Measurements from ENCODE around the gene SLC39A2.

DNA sequence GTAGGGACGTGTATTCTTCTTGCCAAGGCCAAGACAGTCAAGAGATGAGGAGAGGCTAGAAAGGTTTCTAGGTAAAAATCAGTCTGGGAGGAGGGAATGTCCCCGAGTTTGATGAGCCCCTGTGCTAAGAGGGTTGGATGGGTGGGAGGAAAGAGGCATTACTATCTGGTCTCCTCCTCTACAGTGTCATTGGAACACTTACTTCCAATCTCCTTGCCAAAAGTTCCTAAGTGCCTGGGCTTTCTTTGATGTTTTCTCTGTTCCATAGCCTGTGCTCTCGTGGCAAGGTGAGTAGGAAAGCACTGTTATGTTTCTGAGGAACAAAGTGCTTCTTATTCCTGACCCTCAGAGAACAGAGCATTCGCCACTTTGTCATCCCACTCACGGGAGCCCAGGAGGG is 35.6 kb downstream of the SLC39A2 start, which contains the start of gene RNASE13:
- TF ChIP-seq, protein P1, sequence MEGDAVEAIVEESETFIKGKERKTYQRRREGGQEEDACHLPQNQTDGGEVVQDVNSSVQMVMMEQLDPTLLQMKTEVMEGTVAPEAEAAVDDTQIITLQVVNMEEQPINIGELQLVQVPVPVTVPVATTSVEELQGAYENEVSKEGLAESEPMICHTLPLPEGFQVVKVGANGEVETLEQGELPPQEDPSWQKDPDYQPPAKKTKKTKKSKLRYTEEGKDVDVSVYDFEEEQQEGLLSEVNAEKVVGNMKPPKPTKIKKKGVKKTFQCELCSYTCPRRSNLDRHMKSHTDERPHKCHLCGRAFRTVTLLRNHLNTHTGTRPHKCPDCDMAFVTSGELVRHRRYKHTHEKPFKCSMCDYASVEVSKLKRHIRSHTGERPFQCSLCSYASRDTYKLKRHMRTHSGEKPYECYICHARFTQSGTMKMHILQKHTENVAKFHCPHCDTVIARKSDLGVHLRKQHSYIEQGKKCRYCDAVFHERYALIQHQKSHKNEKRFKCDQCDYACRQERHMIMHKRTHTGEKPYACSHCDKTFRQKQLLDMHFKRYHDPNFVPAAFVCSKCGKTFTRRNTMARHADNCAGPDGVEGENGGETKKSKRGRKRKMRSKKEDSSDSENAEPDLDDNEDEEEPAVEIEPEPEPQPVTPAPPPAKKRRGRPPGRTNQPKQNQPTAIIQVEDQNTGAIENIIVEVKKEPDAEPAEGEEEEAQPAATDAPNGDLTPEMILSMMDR (IDR thresholded peaks at IDR 0.05 in 4 of 5, conservative IDR thresholded peaks at IDR 0.05 in 1 of 5), result no peak
- no peak for TF ChIP-seq POLR2A (IDR thresholded peaks at IDR 0.05)
